ENCODE measurements around the gene GARRE1. TPM values are rescaled to one million over a fixed set of nuclear protein-coding genes. Genes with fewer than 3 reads are reported as not detected.

GARRE1 gene
- total and polyA plus RNA-seq, 2 of the 8 experiments (the other 6 are each of a cell fraction or from before 2014, with no cell fraction given), result 16.4 to 23.1 TPM

GRCh38 chr19:34235425-34235940 lies 18.9 kb upstream of the GARRE1 start:
- Histone ChIP-seq H3K79me1 (ENCODE audit: low read depth, low read length) (no peaks in the 10 kb centered on the region; the same call in 1 of the 2 replicates), H3K56ac (replicated peaks; ENCODE audit: insufficient read length, low read depth, low read length) (no peak overlapping the region), H3K9me3 (ENCODE audit: insufficient read depth in 2 of 2, low read depth in 1 of 2, low read length in 1 of 2) (no peaks in the 10 kb centered on the region), H3K14ac (ENCODE audit: insufficient read length) (no peak overlapping the region), H3K23ac (ENCODE audit: insufficient read length) (no peak overlapping the region), H3K23me2 (ENCODE audit: low read depth, low read length) (no peaks in the 10 kb centered on the region), H3K79me2 (ENCODE audit: control insufficient read depth in 1 of 2, insufficient read depth in 2 of 2, low read length in 2 of 2) (no peaks in the 10 kb centered on the region), H3K4me3 (ENCODE audit: extremely low read depth in 1 of 4, insufficient read depth in 2 of 4, low read depth in 3 of 4, low read length in 4 of 4) (no peak overlapping the region), H3K4me2 (ENCODE audit: insufficient read depth in 1 of 2, low read depth in 2 of 2, low read length in 2 of 2) (no peak overlapping the region), H3K27me3 (replicated peaks in 1 of 4; ENCODE audit: control insufficient read depth in 3 of 4, extremely low read depth in 1 of 4, insufficient read depth in 3 of 4, low read length in 3 of 4) (no peaks in the 10 kb centered on the region), H2AK5ac (ENCODE audit: low read depth, low read length) (no peak overlapping the region), H4K5ac (ENCODE audit: insufficient read length, low read depth, low read length) (no peak overlapping the region), H3K27ac (ENCODE audit: low read depth, low read length) (no peak overlapping the region), H4K91ac (replicated peaks; ENCODE audit: insufficient read length, low read length) (no peak overlapping the region), H2BK12ac (ENCODE audit: low read depth, low read length) (no peak overlapping the region), H2BK120ac (replicated peaks; ENCODE audit: low read depth, low read length) (no peak overlapping the region), H3K36me3 (ENCODE audit: control insufficient read depth in 2 of 4, insufficient read depth in 4 of 4, low read length in 3 of 4) (no peaks in the 10 kb centered on the region), H2BK15ac (ENCODE audit: low read length) (no peak overlapping the region), H2BK5ac (ENCODE audit: low read depth, low read length) (no peak overlapping the region), H2BK20ac (ENCODE audit: low read length) (no peak overlapping the region), H3K4me1 (replicated peaks in 1 of 4; ENCODE audit: control insufficient read depth in 3 of 4, insufficient read depth in 4 of 4, low read length in 3 of 4) (peaks cover 2 to 7% (median 6%) of the 10 kb centered on the region in 4 experiments; a peak in 4 of 7 replicates), H2AFZ (ENCODE audit: low read length) (no peak overlapping the region), H3K9ac (replicated peaks in 1 of 4; ENCODE audit: extremely low read depth in 1 of 4, low read depth in 3 of 4, low read length in 3 of 4) (no peak overlapping the region), H3K4ac (replicated peaks; ENCODE audit: insufficient read length, low read depth, low read length) (no peak overlapping the region), H4K8ac (ENCODE audit: extremely low read depth, insufficient read depth, low read length) (no peak overlapping the region), H4K20me1 (replicated peaks in 1 of 2; ENCODE audit: control insufficient read depth in 1 of 2, insufficient read depth in 2 of 2, low read length in 2 of 2) (no peaks in the 10 kb centered on the region), H3K18ac (ENCODE audit: extremely low read depth, low read length) (no peak overlapping the region)
- POLR2A ChIA-PET (ENCODE audit: partially characterized antibody), result interaction anchor here (0.8 to 1.6 kb wide), 4 partner anchors 9 to 215 kb away, joined by 3 to 5 read pairs (median 4); no protein-coding TSS in a partner anchor
- CTCF ChIA-PET (ENCODE audit: partially characterized antibody), result interaction anchor here (1.3 kb wide), 1 partner anchor 110 kb away, joined by 5 read pairs; no protein-coding TSS in a partner anchor
- TF ChIP-seq MAX (IDR thresholded peaks at IDR 0.05) (no peak), FOSL1 (IDR thresholded peaks at IDR 0.05; ENCODE audit: insufficient read depth, low read depth, low read length) (no peak), RFX5 (IDR thresholded peaks at IDR 0.05; ENCODE audit: borderline replicate concordance, low read depth, low read length) (no peak), YY1 (IDR thresholded peaks at IDR 0.05; ENCODE audit: low read depth, low read length) (no peak), CHD1 (IDR thresholded peaks at IDR 0.05; ENCODE audit: low read depth, low read length) (no peak), EZH2 (IDR thresholded peaks at IDR 0.05; ENCODE audit: low read depth, low read length, severe bottlenecking) (no peak), PHF8 (conservative IDR thresholded peaks at IDR 0.05; ENCODE audit: low read depth, low read length) (no peak)
- FAIRE-seq (no peak), DNase-seq (ENCODE audit: low read depth in 1 of 2, low spot score in 2 of 2) (no peak)
- WGBS, 2 experiments (ENCODE audit: extremely low coverage in 1 of 2, insufficient coverage in 1 of 2, insufficient read length in 1 of 2, insufficient replicate concordance in 2 of 2, low coverage in 1 of 2, low lambda C conversion rate in 2 of 2, missing lambda C conversion rate in 1 of 2), result 97% methylated on average over 2 of the region's 2 CpGs; no CpG with 5 or more reads in 1 of the 2 experiments

Measured in H1 (cell line).